NOMO-1 (cell line): ENCODE results near the gene MRPS27.
A peak's percentile ranks its signal among the peaks of the same experiment; 100 is the strongest.

Experiments used
- DNase-seq, 2 experiments: peaks; one replicate each; lab custom pipeline; 2025; ENCODE audit not compliant: unreplicated experiment in 2 of 2; lab: John Stamatoyannopoulos, UW

MRPS27 gene

GRCh38 chr5:72292411-72292810, 27.6 kb downstream of the MRPS27 start:
- no peak for DNase-seq

DNA sequence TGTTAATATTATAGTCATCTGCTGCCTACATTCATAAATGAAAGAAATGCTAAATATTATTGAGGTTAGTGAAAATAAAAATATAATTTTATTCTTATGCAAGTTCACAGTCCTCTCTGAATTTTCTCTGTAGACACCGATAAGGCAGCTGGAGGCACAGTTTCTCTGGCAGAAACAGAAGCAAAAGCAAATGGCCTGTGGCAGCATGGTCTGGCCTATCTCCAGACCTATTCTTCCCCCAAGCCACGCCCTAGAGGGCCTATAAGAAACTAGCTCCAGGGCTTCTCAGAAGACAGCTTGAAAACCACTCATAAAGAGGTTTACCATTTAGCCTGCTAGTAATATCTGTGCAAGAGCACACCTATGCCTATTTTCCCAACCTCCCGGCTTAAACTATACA, 28.4 kb downstream of the MRPS27 start:
- no peak for DNase-seq

GRCh38 chr5:72290356-72291133, 29.5 kb downstream of the MRPS27 start:
- DNase-seq = no peak

- no peak for DNase-seq
Observed at GRCh38 chr5:72288924-72289323, 31.1 kb downstream of the MRPS27 start.

DNA sequence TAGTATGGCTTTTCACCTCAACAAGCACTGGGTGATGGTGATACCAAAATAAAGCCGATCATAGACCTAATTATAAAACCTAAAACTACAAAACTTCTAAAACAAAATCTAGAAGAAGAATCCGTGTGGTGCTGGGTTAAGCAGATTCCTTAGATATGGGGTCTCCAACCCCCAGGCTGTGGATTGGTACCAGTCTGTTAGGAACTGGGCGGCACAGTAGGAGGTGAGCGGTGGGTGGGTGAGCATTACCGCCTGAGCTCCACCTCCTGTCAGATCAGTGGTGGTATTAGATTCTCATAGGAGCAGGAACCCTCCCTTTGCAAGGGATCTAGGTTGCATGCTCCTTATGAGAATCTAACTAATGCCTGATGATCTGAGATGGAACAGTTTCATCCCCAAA, 33.2 kb downstream of the MRPS27 start:
- DNase-seq = no peak

DNA sequence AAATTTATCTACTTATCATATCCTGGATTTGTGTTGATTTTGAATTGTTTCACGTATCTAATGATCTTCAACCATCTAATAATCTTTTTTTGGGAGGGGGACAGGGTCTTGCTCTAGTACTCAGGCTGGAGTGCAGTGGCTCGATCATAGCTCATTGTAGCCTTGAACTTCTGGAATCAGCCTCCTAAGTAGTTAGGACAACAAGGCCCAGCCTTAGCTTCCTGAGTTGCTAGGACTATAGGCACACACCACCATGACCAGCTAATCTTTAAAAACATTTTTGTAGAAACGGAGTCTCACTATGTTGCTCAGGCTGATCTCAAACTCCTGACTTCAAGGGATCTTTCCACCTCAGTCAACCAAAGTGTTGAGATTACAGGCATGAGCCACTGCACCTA, 34.6 kb downstream of the MRPS27 start:
- DNase-seq = no peak

DNA sequence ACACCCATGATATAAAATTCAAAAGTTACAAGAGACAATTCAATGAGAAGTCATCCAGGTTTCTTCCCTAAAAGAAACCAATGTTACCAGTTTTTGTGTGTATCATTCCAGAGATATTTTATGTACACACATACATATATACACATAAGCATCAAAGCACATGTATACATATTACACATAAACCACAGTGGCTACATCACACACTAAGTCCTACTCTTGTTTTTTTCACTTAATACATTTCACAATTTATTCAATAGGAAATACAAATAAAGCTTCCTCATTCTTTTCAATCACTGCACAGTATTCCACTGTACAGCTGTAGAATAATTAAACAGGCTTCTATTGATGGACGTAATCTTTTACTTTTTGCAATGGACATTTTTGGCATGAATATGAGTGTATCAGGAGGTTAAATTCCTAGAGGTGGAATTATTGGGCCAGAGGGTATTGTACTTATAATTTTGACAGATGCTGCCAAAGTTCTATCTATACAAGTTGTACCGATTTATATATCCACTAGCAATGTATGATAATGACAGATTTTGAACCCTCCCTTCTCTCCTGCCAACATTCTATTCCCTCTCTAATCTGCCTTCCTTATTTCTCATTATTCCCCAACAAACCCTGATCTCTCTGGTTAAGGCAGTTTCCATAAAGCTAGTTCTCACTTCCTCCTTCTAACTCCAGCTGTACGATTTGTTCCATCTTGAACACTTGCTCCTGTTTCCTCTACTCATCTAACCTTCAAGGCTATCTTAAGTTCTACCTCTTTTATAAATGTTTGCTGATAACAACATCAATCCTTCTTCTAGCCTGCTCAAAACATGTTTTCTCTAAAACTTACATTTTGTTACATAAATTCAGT, 35.2 kb downstream of the MRPS27 start:
- peak; percentile 12 to 81 for DNase-seq

GRCh38 chr5:72283358-72283757, 36.7 kb downstream of the MRPS27 start:
- no peak for DNase-seq

DNA sequence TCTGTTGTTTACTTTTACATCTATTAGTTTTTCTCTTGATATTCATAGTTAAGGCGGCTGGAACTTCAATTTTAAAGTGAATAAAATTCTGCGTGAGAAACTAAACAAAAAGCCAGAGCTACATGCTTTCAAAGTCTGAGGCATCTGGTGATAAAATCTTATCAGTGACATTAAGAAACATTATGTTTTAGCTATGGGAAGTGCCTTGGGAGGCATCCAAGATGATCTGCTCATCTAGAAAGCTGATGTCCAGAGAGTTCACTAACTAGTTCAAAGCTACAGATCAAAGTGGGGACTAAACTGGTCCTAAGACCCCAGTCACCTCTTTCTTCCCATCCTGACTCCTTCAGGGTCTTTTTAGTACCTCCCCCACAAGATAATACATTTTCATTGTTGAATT, 37.2 kb downstream of the MRPS27 start:
- no peak for DNase-seq

GRCh38 chr5:72281764-72282499, 38.1 kb downstream of the MRPS27 start:
- peak; percentile 45 to 69 for DNase-seq

- no peak for DNase-seq
Observed at GRCh38 chr5:72281430-72281763, 38.6 kb downstream of the MRPS27 start.

GRCh38 chr5:72280581-72281069, 39.4 kb downstream of the MRPS27 start:
- DNase-seq = no peak

- DNase-seq = no peak
Observed at GRCh38 chr5:72276219-72276752, 43.8 kb downstream of the MRPS27 start.

DNA sequence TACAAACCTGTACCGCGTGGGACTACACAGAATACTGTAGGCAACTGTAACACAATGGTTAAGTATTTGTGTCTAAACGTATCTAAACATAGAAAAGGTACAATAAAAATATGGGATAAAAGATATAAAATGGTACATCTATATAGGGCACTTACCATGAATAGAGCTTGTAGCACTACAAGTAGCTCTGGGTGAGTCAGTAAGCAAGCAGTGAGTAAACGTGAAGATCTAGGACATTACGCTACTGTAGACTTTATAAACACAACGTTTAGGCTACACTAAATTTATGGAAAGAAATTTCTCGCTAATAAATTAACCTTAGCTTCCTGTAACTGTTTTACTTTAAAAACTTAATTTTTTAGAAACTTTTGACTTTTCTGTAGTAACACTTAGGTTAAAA, 46.5 kb downstream of the MRPS27 start:
- DNase-seq = no peak

DNA sequence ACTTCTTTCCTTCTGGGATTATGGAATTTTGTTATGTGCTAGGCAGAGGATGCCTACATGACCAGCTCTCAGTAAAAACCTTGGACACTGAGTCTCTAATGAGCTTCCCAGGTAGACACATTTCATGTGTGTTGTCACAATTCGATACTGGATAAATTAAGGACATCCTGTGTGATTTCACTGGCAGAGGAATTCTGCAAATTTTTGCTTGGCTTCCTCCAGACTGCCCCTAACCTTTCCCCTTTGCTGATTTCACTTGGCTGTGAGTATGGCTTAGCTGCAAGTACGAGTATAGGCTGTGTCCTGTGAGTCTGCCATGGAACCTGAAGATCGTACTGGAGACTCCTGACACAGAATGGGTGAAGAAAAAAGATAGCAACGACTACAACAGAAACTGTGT, 47.6 kb downstream of the MRPS27 start:
- no peak for DNase-seq

- DNase-seq = no peak
Observed at GRCh38 chr5:72271702-72272101, 48.3 kb downstream of the MRPS27 start.

- no peak for DNase-seq
Observed at GRCh38 chr5:72270037-72270436, 50.0 kb downstream of the MRPS27 start.

DNA sequence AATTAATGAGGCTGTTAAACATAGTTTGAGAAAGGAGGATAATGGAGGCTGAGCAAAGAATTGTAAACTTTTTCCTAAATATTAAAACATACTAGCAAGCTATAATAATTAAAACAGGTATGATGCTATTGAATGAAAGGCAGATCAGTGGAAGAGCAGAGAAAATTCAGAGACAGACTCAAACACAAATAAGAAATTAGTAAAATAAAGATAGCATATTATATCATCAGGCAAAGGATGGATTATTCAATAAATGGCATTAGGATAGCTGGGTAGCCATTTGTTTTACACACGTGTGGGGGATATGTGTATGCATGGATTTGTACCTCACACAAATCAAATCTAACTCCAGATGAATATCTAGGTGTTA, 50.6 kb downstream of the MRPS27 start:
- no peak for DNase-seq

DNA sequence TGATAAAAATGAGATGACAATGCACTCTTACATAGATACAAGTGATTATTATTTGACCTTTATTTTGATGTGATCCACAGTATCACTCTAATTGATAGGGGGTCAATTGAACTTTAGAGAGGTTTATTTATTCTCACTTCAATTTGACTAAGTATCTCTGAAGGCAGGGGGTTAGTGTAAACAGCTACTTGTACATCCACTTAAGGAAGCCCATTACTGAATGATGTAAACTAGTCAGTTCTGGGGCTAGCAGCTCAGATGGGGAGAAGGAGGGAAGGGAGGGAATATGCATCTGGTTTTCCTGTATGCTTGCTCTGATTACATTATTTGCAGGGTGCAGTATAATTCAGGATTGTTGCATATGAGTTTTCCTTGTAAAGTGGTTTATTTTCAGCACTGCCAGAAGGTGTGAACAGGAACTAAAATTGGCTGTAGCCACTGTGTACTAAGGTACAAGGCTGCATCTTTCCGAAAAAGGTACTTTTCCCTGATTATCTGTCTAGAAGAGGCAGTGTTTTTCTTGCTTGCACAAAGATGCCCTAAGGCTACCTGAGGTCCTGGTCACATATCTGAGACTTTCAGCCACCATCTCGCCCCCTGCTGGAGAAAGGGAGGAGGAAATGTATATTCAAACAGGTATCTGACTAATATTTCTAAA, 51.2 kb downstream of the MRPS27 start:
- DNase-seq = peak in 1 of 2 experiments; percentile 16

DNA sequence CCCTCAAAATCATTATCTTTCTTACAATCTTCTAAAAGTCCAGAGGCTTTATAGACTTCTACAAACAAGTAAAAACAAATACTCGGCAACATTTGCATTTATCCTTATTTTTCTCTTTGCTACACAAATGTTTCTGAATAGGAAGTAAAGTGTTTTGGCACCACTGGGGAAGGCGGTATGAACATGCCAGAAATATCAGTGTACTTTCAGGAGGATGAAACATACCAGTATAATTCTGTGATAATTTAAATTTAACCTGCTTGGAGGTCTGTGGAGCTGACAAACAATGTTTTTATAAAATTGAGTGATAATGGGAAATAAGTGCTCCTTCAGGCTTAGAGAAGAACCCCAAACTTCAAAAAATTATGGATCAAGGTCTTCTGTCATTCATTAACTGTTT, 51.8 kb downstream of the MRPS27 start:
- DNase-seq = no peak

GRCh38 chr5:72267685-72268084, 52.4 kb downstream of the MRPS27 start:
- no peak for DNase-seq
